HepG2 (cell line): Measurements from ENCODE around the gene SERTAD1. TPM values are rescaled to one million over a fixed set of nuclear protein-coding genes. Genes with fewer than 3 reads are reported as not detected.

Experiments used
- ELF4 ChIP-seq: sonication (generic); formaldehyde crosslinking; IDR thresholded peaks from 2 replicates; pipeline ENCODE4 v1.5.0; 2020; ENCODE audit warnings: missing genetic modification reagents, mild to moderate bottlenecking, moderate library complexity, borderline replicate concordance
- ETV6 ChIP-seq: sonication (generic); formaldehyde crosslinking; conservative IDR thresholded peaks from 2 replicates; pipeline ENCODE4 v1.4.0; 2020; ENCODE audit warnings: missing genetic modification reagents
- HNRNPL ChIP-seq: fragments of 200-400 bp; formaldehyde crosslinking; IDR thresholded peaks from 2 replicates; pipeline ENCODE4 v1.6.1; 2017; ENCODE audit warnings: mild to moderate bottlenecking, low read depth, low read length
- HOXD1 ChIP-seq: sonication (generic); formaldehyde crosslinking; IDR thresholded peaks from 2 replicates; pipeline ENCODE4 v1.5.0; 2020; ENCODE audit warnings: missing genetic modification reagents
- KAT8 ChIP-seq: IDR thresholded peaks from 2 replicates; pipeline ENCODE4 v1.6.1; 2016; ENCODE audit warnings: missing genetic modification reagents, missing compliant biosample characterization
- MTF2 ChIP-seq: sonication (generic); formaldehyde crosslinking; IDR thresholded peaks from 2 replicates; pipeline ENCODE4 v1.5.0; 2020; ENCODE audit warnings: missing genetic modification reagents, borderline replicate concordance
- MXD4 ChIP-seq: IDR thresholded peaks from 2 replicates; pipeline ENCODE4 v1.6.1; 2016; ENCODE audit warnings: mild to moderate bottlenecking, missing biosample characterization, missing genetic modification reagents
- NR2F1 ChIP-seq, 2 experiments: fragments of 450-650 bp in 1 of 2; formaldehyde crosslinking in 1 of 2; IDR thresholded peaks; 2 replicates each; pipeline versions ENCODE4 v1.5.0 to v1.6.1; 2016 to 2020; ENCODE audit warnings: mild to moderate bottlenecking in 1 of 2, missing compliant biosample characterization in 1 of 2, missing genetic modification reagents in 1 of 2, moderate library complexity in 1 of 2
- ZNF136 ChIP-seq: sonication (generic); formaldehyde crosslinking; IDR thresholded peaks from 2 replicates; pipeline ENCODE4 v1.8.1; 2022; ENCODE audit warnings: low read depth, mild to moderate bottlenecking, moderate library complexity, missing genetic modification reagents
- ZNF550 ChIP-seq: sonication (generic); formaldehyde crosslinking; IDR thresholded peaks from 2 replicates; pipeline ENCODE4 v1.4.0; 2020; ENCODE audit warnings: mild to moderate bottlenecking, missing genetic modification reagents, borderline replicate concordance
- ZNF7 ChIP-seq: IDR thresholded peaks from 2 replicates; pipeline ENCODE4 v1.6.1; 2016; ENCODE audit warnings: missing biosample characterization, missing genetic modification reagents
- ZNF883 ChIP-seq: sonication (generic); formaldehyde crosslinking; IDR thresholded peaks from 2 replicates; pipeline ENCODE4 v1.5.1; 2020; ENCODE audit warnings: mild to moderate bottlenecking, missing genetic modification reagents; ENCODE audit errors: not compliant biosample characterization
- ZNF891 ChIP-seq: sonication (generic); formaldehyde crosslinking; IDR thresholded peaks from 2 replicates; pipeline ENCODE4 v1.5.0; 2020; ENCODE audit warnings: mild to moderate bottlenecking, missing genetic modification reagents
- polyA plus RNA-seq, 8 experiments: library from polyadenylated mRNA; depleted of rRNA in 3 of 8; stranded (reverse) in 7 of 8; unstranded in 1 of 8; fragments of >200 nt; fragmentation: Illumina TruSeq in 4 of 8; extraction: Trizol in 4 of 8; gene quantifications; 2 replicates each; pipeline versions ENCODE4 v1.2.1 to v1.2.3, GENCODE V29; 2011 to 2016; ENCODE audit warnings: low read depth in 4 of 8, missing spikeins in 1 of 8, mixed read lengths in 1 of 8; ENCODE audit not compliant: insufficient read depth in 1 of 8
- total RNA-seq, 5 experiments: library from RNA; depleted of rRNA; stranded (reverse); fragments of >200 nt; fragmentation: Illumina TruSeq; extraction: Trizol; gene quantifications; 2 replicates each; pipeline ENCODE4 v1.2.3, GENCODE V29; 2016; ENCODE audit warnings: low read depth in 1 of 5
- TF ChIP-seq, protein P1 (sequence below): sonication (generic); formaldehyde crosslinking; IDR thresholded peaks from 2 replicates; pipeline ENCODE4 v1.4.0; 2020; ENCODE audit warnings: low read depth, mild to moderate bottlenecking, missing genetic modification reagents
- TF ChIP-seq, protein P2 (sequence below): IDR thresholded peaks from 2 replicates; pipeline ENCODE4 v1.6.1; 2016; ENCODE audit warnings: low read depth
- TF ChIP-seq, protein P3 (sequence below): sonication (generic); formaldehyde crosslinking; IDR thresholded peaks from 2 replicates; pipeline ENCODE4 v1.4.0; 2020; ENCODE audit warnings: mild to moderate bottlenecking, missing genetic modification reagents, borderline replicate concordance
- TF ChIP-seq, protein P4 (sequence below): sonication (generic); formaldehyde crosslinking; IDR thresholded peaks from 2 replicates; pipeline ENCODE4 v1.5.1; 2020; ENCODE audit warnings: mild to moderate bottlenecking, missing genetic modification reagents, moderate library complexity

SERTAD1 gene
- total and polyA plus RNA-seq, 2 of the 13 experiments (the other 11 are each of a cell fraction or from before 2014, with no cell fraction given), result 4.3 to 4.5 TPM

DNA sequence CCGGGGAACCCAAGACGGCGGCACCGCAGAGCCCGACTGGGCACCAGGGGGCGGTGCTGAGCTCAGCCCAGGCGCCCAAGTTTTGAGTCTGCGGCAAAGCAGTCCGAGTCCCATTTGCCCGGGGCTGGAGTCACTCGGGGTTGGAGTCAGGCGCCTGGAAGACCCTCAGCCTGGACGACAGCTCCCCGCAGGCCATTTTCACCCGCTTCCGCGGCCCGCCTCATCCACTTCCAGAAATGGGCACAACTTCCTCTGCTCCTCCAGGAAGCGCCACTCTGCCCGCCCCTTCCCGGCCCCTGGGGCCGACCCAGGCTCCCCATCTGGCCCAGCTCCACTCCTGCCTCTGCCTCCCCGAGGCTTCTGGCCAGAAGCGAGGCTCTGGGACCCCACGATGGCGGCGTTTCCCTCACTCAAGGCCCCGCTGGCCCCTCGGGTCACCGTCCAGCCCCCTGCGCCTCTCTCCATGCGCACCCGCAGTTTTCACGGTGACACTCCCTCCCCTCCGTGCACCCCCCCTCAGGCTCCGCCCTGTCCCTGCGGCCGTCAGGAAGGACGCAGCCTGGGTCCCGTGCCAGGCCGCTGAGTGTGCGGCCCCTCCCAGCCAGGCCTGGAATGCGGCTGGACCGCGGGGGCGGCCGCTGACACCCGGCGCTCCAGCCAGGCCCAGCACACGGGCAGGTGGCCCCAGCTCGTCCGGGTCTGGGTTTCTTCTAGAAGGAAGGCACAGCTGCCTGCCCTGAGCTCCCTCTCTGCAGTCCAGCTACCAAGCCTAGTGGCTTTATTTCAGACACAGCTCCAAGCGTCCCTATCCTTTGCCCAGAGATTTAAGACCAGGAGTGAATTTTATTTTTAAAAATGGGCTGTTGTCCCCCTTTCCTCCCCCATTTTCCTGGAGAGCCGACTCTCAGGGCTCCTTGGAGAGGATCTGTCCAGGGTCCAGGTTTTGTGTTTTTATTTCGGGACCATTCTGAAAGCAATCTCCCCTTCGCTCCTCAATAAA lies 4.7 kb downstream of the SERTAD1 start (continued):
- peak; percentile 83 for TF ChIP-seq KAT8
- TF ChIP-seq ZNF883, result peak; percentile 85
- TF ChIP-seq ZNF136 (CRISPR knock-in tag), result peak; percentile 80
- TF ChIP-seq HOXD1 (CRISPR knock-in tag), result peak; percentile 73
- peak; percentile 85 for TF ChIP-seq HNRNPL
- TF ChIP-seq ZNF550 (CRISPR knock-in tag), result no peak
- no peak for TF ChIP-seq ZNF7 (CRISPR knock-in tag)
- TF ChIP-seq ETV6 (CRISPR knock-in tag), result peak; percentile 82
- TF ChIP-seq, protein P1, sequence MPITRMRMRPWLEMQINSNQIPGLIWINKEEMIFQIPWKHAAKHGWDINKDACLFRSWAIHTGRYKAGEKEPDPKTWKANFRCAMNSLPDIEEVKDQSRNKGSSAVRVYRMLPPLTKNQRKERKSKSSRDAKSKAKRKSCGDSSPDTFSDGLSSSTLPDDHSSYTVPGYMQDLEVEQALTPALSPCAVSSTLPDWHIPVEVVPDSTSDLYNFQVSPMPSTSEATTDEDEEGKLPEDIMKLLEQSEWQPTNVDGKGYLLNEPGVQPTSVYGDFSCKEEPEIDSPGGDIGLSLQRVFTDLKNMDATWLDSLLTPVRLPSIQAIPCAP (CRISPR knock-in tag), result no peak
- TF ChIP-seq, protein P2, sequence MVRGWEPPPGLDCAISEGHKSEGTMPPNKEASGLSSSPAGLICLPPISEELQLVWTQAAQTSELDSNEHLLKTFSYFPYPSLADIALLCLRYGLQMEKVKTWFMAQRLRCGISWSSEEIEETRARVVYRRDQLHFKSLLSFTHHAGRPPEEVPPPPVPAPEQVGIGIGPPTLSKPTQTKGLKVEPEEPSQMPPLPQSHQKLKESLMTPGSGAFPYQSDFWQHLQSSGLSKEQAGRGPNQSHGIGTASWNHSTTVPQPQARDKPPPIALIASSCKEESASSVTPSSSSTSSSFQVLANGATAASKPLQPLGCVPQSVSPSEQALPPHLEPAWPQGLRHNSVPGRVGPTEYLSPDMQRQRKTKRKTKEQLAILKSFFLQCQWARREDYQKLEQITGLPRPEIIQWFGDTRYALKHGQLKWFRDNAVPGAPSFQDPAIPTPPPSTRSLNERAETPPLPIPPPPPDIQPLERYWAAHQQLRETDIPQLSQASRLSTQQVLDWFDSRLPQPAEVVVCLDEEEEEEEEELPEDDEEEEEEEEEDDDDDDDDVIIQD (CRISPR knock-in tag), result 0 out of 2 replicates have a peak, but pooled peaks have one; percentile 40
- TF ChIP-seq, protein P3, sequence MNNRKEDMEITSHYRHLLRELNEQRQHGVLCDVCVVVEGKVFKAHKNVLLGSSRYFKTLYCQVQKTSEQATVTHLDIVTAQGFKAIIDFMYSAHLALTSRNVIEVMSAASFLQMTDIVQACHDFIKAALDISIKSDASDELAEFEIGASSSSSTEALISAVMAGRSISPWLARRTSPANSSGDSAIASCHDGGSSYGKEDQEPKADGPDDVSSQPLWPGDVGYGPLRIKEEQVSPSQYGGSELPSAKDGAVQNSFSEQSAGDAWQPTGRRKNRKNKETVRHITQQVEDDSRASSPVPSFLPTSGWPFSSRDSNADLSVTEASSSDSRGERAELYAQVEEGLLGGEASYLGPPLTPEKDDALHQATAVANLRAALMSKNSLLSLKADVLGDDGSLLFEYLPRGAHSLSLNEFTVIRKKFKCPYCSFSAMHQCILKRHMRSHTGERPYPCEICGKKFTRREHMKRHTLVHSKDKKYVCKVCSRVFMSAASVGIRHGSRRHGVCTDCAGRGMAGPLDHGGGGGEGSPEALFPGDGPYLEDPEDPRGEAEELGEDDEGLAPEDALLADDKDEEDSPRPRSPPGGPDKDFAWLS (CRISPR knock-in tag), result no peak
- TF ChIP-seq MTF2, result no peak
- TF ChIP-seq ZNF891 (CRISPR knock-in tag), result 0 out of 2 replicates have a peak, but pooled peaks have one; percentile 65
- peak in 1 of 2 experiments; percentile 29; a peak in 1 of 4 replicates for TF ChIP-seq NR2F1 (CRISPR knock-in tag; IDR thresholded peaks at IDR 0.05)
- no peak for TF ChIP-seq MXD4 (CRISPR knock-in tag)
- peak; percentile 87 for TF ChIP-seq ELF4 (CRISPR knock-in tag)
- TF ChIP-seq, protein P4, sequence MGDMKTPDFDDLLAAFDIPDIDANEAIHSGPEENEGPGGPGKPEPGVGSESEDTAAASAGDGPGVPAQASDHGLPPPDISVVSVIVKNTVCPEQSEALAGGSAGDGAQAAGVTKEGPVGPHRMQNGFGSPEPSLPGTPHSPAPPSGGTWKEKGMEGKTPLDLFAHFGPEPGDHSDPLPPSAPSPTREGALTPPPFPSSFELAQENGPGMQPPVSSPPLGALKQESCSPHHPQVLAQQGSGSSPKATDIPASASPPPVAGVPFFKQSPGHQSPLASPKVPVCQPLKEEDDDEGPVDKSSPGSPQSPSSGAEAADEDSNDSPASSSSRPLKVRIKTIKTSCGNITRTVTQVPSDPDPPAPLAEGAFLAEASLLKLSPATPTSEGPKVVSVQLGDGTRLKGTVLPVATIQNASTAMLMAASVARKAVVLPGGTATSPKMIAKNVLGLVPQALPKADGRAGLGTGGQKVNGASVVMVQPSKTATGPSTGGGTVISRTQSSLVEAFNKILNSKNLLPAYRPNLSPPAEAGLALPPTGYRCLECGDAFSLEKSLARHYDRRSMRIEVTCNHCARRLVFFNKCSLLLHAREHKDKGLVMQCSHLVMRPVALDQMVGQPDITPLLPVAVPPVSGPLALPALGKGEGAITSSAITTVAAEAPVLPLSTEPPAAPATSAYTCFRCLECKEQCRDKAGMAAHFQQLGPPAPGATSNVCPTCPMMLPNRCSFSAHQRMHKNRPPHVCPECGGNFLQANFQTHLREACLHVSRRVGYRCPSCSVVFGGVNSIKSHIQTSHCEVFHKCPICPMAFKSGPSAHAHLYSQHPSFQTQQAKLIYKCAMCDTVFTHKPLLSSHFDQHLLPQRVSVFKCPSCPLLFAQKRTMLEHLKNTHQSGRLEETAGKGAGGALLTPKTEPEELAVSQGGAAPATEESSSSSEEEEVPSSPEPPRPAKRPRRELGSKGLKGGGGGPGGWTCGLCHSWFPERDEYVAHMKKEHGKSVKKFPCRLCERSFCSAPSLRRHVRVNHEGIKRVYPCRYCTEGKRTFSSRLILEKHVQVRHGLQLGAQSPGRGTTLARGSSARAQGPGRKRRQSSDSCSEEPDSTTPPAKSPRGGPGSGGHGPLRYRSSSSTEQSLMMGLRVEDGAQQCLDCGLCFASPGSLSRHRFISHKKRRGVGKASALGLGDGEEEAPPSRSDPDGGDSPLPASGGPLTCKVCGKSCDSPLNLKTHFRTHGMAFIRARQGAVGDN (CRISPR knock-in tag), result peak; percentile 97
